K562 (cell line): Measurements from ENCODE around the gene ACOT4. TPM values are rescaled to one million over a fixed set of nuclear protein-coding genes. Genes with fewer than 3 reads are reported as not detected.

Experiments
- ATAC-seq: fragments of 200-7000 bp; cut with Tn5 transposase; 3 replicates; pipeline ENCODE4 v1.9.1; 2020; ENCODE audit warnings: moderate library complexity
- BruUV-seq: library from RNA; stranded (reverse); fragments of 400-500 nt; replicated peaks from 2 replicates; lab custom pipeline; 2021; lab: Mats Ljungman, UMichigan
- CTCF ChIA-PET: fragments of 300-600 bp; formaldehyde crosslinking; extraction: SDS; loops from one replicate; lab custom pipeline; 2021; ENCODE audit warnings: low intra/inter-chr PET ratio; lab: Yijun Ruan, JAX
- POLR2A ChIA-PET: fragments of 300-600, 350-650 bp; sonication (Branson Sonifier 250); formaldehyde crosslinking; extraction: SDS; loops from one replicate; lab custom pipeline; 2021; ENCODE audit warnings: antibody characterized with exemption, inconsistent platforms; lab: Yijun Ruan, JAX
- DNase-seq, 4 experiments: peaks; one replicate each; pipeline versions ENCODE4 v3.0.0 to v3.0.0-alpha.2; 2011 to 2018; ENCODE audit warnings: low spot score in 3 of 4, mixed read lengths in 3 of 4; ENCODE audit errors: extremely low read depth in 1 of 4
- FAIRE-seq: peaks from 2 replicates; lab custom pipeline; 2011; peaks lifted over from hg19 to GRCh38; lab: Jason Lieb, UNC
- H2AFZ ChIP-seq: 2 replicates; pipeline ENCODE4 v1.6.0; 2011; ENCODE audit warnings: low read depth, low read length, control low read depth, inconsistent platforms
- H3K27ac ChIP-seq: fragments of 200-600 bp; 3 replicates; pipeline ENCODE4 v1.8.0; 2011; ENCODE audit warnings: low read depth, mild to moderate bottlenecking, control low read depth, inconsistent platforms, low read length, moderate library complexity, mixed read lengths; ENCODE audit errors: extremely low read depth
- H3K27me3 ChIP-seq, 2 experiments: fragments of 300-600 bp in 1 of 2; 2 replicates in 1 of 2; 3 replicates in 1 of 2; pipeline versions ENCODE4 v1.6.0 to v1.8.0; 2011; ENCODE audit warnings: inconsistent platforms in 2 of 2, low read length in 2 of 2, mild to moderate bottlenecking in 1 of 2, mixed read lengths in 1 of 2, moderate library complexity in 1 of 2; ENCODE audit not compliant: control insufficient read depth in 2 of 2, insufficient read depth in 2 of 2
- H3K36me3 ChIP-seq: fragments of 300-600 bp; 3 replicates; pipeline ENCODE4 v1.8.0; 2011; ENCODE audit warnings: mild to moderate bottlenecking, low read length, inconsistent platforms; ENCODE audit not compliant: control insufficient read depth, insufficient read depth
- H3K4me1 ChIP-seq, 2 experiments: fragments of 200-600 bp in 1 of 2; replicated peaks in 1 of 2; 2 replicates in 1 of 2; 3 replicates in 1 of 2; pipeline versions ENCODE4 v1.5.1 to v1.8.0; 2011; ENCODE audit warnings: inconsistent platforms in 2 of 2, low read length in 2 of 2, mild to moderate bottlenecking in 1 of 2, mixed read lengths in 1 of 2, moderate library complexity in 1 of 2; ENCODE audit not compliant: control insufficient read depth in 2 of 2, insufficient read depth in 2 of 2
- H3K4me2 ChIP-seq: 2 replicates; pipeline ENCODE4 v1.6.1; 2011; ENCODE audit warnings: low read length, control low read depth, inconsistent platforms, mixed read lengths; ENCODE audit not compliant: insufficient read depth
- H3K4me3 ChIP-seq: fragments of 200-600 bp; sonication (generic), shearing (Covaris generic); 2 replicates; pipeline ENCODE4 v1.5.1; 2016; ENCODE audit warnings: control low read depth, inconsistent platforms
- H3K79me2 ChIP-seq: fragments of 200-600 bp; 3 replicates; pipeline ENCODE4 v1.8.0; 2011; ENCODE audit warnings: low read length, inconsistent platforms; ENCODE audit not compliant: control insufficient read depth, insufficient read depth
- H3K9ac ChIP-seq, 2 experiments: 2 replicates each; pipeline versions ENCODE4 v1.6.0 to v1.6.1; 2011; ENCODE audit warnings: low read depth in 2 of 2, low read length in 2 of 2, control low read depth in 1 of 2, inconsistent platforms in 1 of 2, mild to moderate bottlenecking in 1 of 2, mixed read lengths in 1 of 2; ENCODE audit not compliant: insufficient read depth in 1 of 2
- H3K9me1 ChIP-seq: one replicate; pipeline ENCODE4 v1.6.0; 2011; ENCODE audit warnings: inconsistent platforms, mild to moderate bottlenecking, low read length, moderate library complexity; ENCODE audit not compliant: control insufficient read depth, insufficient read depth
- H3K9me3 ChIP-seq: replicated peaks from 2 replicates; pipeline ENCODE4 v1.5.1; 2011; ENCODE audit warnings: low read depth, low read length, inconsistent platforms; ENCODE audit not compliant: control insufficient read depth, insufficient read depth
- H4K20me1 ChIP-seq: replicated peaks from 2 replicates; pipeline ENCODE4 v1.6.1; 2011; ENCODE audit warnings: low read length, inconsistent platforms, mixed read lengths; ENCODE audit not compliant: control insufficient read depth, insufficient read depth
- ARID1B ChIP-seq: fragments of 450-650 bp; IDR thresholded peaks from 2 replicates; pipeline ENCODE4 v1.6.1; 2016; ENCODE audit warnings: antibody characterized with exemption, mild to moderate bottlenecking, inconsistent platforms
- BACH1 ChIP-seq: fragments of 200-800 bp; sonication (Bioruptor generic); IDR thresholded peaks from 2 replicates; pipeline ENCODE4 v1.6.1; 2016; ENCODE audit warnings: missing genetic modification characterization, missing compliant biosample characterization
- GATA2 ChIP-seq: sonication (generic); formaldehyde crosslinking; IDR thresholded peaks from 2 replicates; pipeline ENCODE4 v1.4.0; 2020; ENCODE audit warnings: mild to moderate bottlenecking, missing genetic modification reagents
- HEY1 ChIP-seq: fragments of 250-450 bp; sonication (Bioruptor Pico); IDR thresholded peaks from 2 replicates; pipeline ENCODE4 v1.5.0; 2020; ENCODE audit warnings: mild to moderate bottlenecking, moderate library complexity, borderline replicate concordance
- HLTF ChIP-seq: fragments of 450-650 bp; IDR thresholded peaks from 2 replicates; pipeline ENCODE4 v1.6.1; 2016
- ID3 ChIP-seq, 2 experiments: fragments of 250-450 bp in 1 of 2; fragments of 450-650 bp in 1 of 2; sonication (Bioruptor Pico) in 1 of 2; IDR thresholded peaks; 2 replicates each; pipeline versions ENCODE4 v1.6.1 to v1.8.0; 2016 to 2021; ENCODE audit warnings: mild to moderate bottlenecking in 2 of 2, moderate library complexity in 2 of 2, missing compliant biosample characterization in 1 of 2, missing genetic modification characterization in 1 of 2
- KAT2B ChIP-seq: IDR thresholded peaks from one replicate; pipeline ENCODE4 v1.6.1; 2012; ENCODE audit warnings: low read depth, mild to moderate bottlenecking, control low read depth, inconsistent platforms, low read length, moderate library complexity
- KLF6 ChIP-seq: fragments of 250-450 bp; sonication (Bioruptor Pico); IDR thresholded peaks from 2 replicates; pipeline ENCODE4 v1.4.0; 2020; ENCODE audit warnings: mild to moderate bottlenecking, moderate library complexity, borderline replicate concordance
- LCOR ChIP-seq: sonication (generic); formaldehyde crosslinking; IDR thresholded peaks from 2 replicates; pipeline ENCODE4 v1.8.0; 2022; ENCODE audit warnings: mild to moderate bottlenecking, missing genetic modification reagents
- MEF2A ChIP-seq: IDR thresholded peaks from 2 replicates; pipeline ENCODE4 v1.6.1; 2011; ENCODE audit warnings: low read depth, mild to moderate bottlenecking, low read length, moderate library complexity; ENCODE audit not compliant: control insufficient read depth
- NR2C2 ChIP-seq, 2 experiments: fragments of 200-800 bp in 1 of 2; sonication (Bioruptor generic) in 1 of 2; sonication (generic) in 1 of 2; formaldehyde crosslinking in 1 of 2; IDR thresholded peaks; 2 replicates each; pipeline versions ENCODE4 v1.6.1 to v1.8.0; 2016 to 2022; ENCODE audit warnings: mild to moderate bottlenecking in 1 of 2, missing compliant biosample characterization in 1 of 2, missing genetic modification characterization in 1 of 2, missing genetic modification reagents in 1 of 2
- PHB ChIP-seq: fragments of 250-450 bp; sonication (Bioruptor Pico); IDR thresholded peaks from 2 replicates; pipeline ENCODE4 v1.5.0; 2021
- RBBP5 ChIP-seq: fragments of 200-600 bp; sonication (generic); IDR thresholded peaks from 2 replicates; pipeline ENCODE4 v1.6.1; 2012; ENCODE audit warnings: borderline replicate concordance, mild to moderate bottlenecking, low read length, control low read depth, inconsistent platforms; ENCODE audit not compliant: insufficient read depth, poor library complexity, severe bottlenecking
- SETDB1 ChIP-seq: IDR thresholded peaks from one replicate; pipeline ENCODE4 v1.6.1; 2012; ENCODE audit warnings: low read length, control low read depth, inconsistent platforms
- STAT6 ChIP-seq: sonication (generic); formaldehyde crosslinking; IDR thresholded peaks from 2 replicates; pipeline ENCODE4 v1.8.1; 2023; ENCODE audit warnings: mild to moderate bottlenecking, missing genetic modification reagents
- ZBTB2 ChIP-seq: fragments of 450-650 bp; IDR thresholded peaks from 2 replicates; pipeline ENCODE4 v1.6.1; 2016; ENCODE audit warnings: antibody characterized with exemption
- ZNF740 ChIP-seq, 3 experiments: fragments of 200-800 bp in 1 of 3; sonication (Bioruptor generic) in 1 of 3; sonication (generic) in 1 of 3; formaldehyde crosslinking in 1 of 3; IDR thresholded peaks; 2 replicates each; pipeline versions ENCODE4 v1.6.1 to v1.8.0; 2016 to 2022; ENCODE audit warnings: mild to moderate bottlenecking in 2 of 3, missing compliant biosample characterization in 2 of 3, missing genetic modification characterization in 2 of 3, missing genetic modification reagents in 1 of 3
- WGBS: fragments of 100-300 bp; shearing (Covaris generic); methylation state at CpG from one replicate; pipeline ENCODE4 v1.1.6; 2016; ENCODE audit warnings: low coverage, mixed read lengths; ENCODE audit not compliant: insufficient coverage; ENCODE audit errors: missing lambda C conversion rate; 5-methylcytosine and 5-hydroxymethylcytosine counted together
- in situ Hi-C: fragments of 300-500 bp; cut with MboI; formaldehyde crosslinking; loops from 4 replicates; pipeline ENCODE4 v1.15.0; 2018; ENCODE audit warnings: inconsistent platforms, mixed read lengths
- intact Hi-C: fragments of 100-400 bp; cut with micrococcal nuclease; formaldehyde crosslinking; loops from 2 replicates; pipeline ENCODE4 v1.14.2; 2022
- polyA plus RNA-seq, 8 experiments: library from polyadenylated mRNA; depleted of rRNA in 4 of 8; stranded (reverse) in 5 of 8; unstranded in 3 of 8; fragments of >200 nt; fragmentation: Nextera tagmentation in 2 of 8; fragmentation: Illumina TruSeq in 1 of 8; extraction: Ambion mirVana in 2 of 8; extraction: Trizol in 1 of 8; gene quantifications; 2 replicates each; pipeline versions ENCODE4 v1.2.1 to v1.2.3, GENCODE V29; 2011 to 2014; ENCODE audit warnings: inconsistent platforms in 1 of 8, missing spikeins in 1 of 8
- total RNA-seq, 7 experiments: library from RNA; depleted of rRNA in 6 of 7; stranded (reverse); fragments of >200 nt in 6 of 7; fragmentation: Illumina TruSeq in 2 of 7; extraction: Trizol in 2 of 7; gene quantifications; 2 replicates each; pipeline versions ENCODE4 v1.2.1 to v1.2.3, GENCODE V29; 2011 to 2021; ENCODE audit warnings: low replicate concordance in 1 of 7

The ACOT4 gene
- total and polyA plus RNA-seq, 9 of the 15 experiments (the other 6 are each of a cell fraction or from before 2014, with no cell fraction given): not detected

GRCh38 chr14:73553845-73554244, 37.8 kb upstream of the ACOT4 start:
- Histone ChIP-seq H3K4me1 (no peaks in the 10 kb centered on the region), H3K27me3 (no peaks in the 10 kb centered on the region), H3K4me2 (no peak overlapping the region), H3K27ac (no peak overlapping the region), H2AFZ (no peak overlapping the region), H3K9ac (no peak overlapping the region), H4K20me1 (no peaks in the 10 kb centered on the region), H3K79me2 (no peaks in the 10 kb centered on the region), H3K9me3 (no peaks in the 10 kb centered on the region), H3K36me3 (no peaks in the 10 kb centered on the region), H3K4me3 (no peak overlapping the region), H3K9me1 (no peaks in the 10 kb centered on the region)
- BruUV-seq: no TSS peak
- intact Hi-C loops: no loop called here
- CTCF ChIA-PET: no interaction called here
- no peak for TF ChIP-seq ARID1B
- no peak for TF ChIP-seq KLF6 (CRISPR knock-in tag)
- TF ChIP-seq SETDB1: no peak
- no peak for TF ChIP-seq PHB (CRISPR knock-in tag)
- no peak for TF ChIP-seq KAT2B
- no peak for TF ChIP-seq BACH1
- TF ChIP-seq ZBTB2: no peak
- TF ChIP-seq RBBP5: no peak
- TF ChIP-seq ZNF740 (CRISPR knock-in tag; IDR thresholded peaks at IDR 0.05): no peak
- TF ChIP-seq ZNF740 (tag; IDR thresholded peaks at IDR 0.05): no peak
- TF ChIP-seq NR2C2 (CRISPR knock-in tag; IDR thresholded peaks at IDR 0.05): no peak
- no peak for TF ChIP-seq NR2C2 (tag; IDR thresholded peaks at IDR 0.05)
- TF ChIP-seq MEF2A: no peak
- TF ChIP-seq HLTF: no peak
- no peak for TF ChIP-seq STAT6 (CRISPR knock-in tag)
- no peak for TF ChIP-seq HEY1
- TF ChIP-seq ID3 (CRISPR knock-in tag; IDR thresholded peaks at IDR 0.05): no peak
- TF ChIP-seq ID3 (tag; IDR thresholded peaks at IDR 0.05): no peak
- TF ChIP-seq GATA2 (CRISPR knock-in tag): no peak
- no peak for TF ChIP-seq LCOR
- no peak for ATAC-seq
- POLR2A ChIA-PET: no interaction called here
- in situ Hi-C loops: no loop called here
- FAIRE-seq: no peak
- WGBS: no CpG with 5 or more reads among the region's 4 CpGs
- no peak for DNase-seq
